NB4 (cell line): ENCODE data around the gene FILIP1L.

Source experiments
- DNase-seq: peaks from one replicate; pipeline ENCODE4 v3.0.0; 2010; ENCODE audit warnings: low read depth
- H3K4me3 ChIP-seq: one replicate; pipeline ENCODE4 v1.5.1; 2011; ENCODE audit warnings: mild to moderate bottlenecking, low read depth, low read length, moderate library complexity
- CTCF ChIP-seq: IDR thresholded peaks from one replicate; pipeline ENCODE4 v1.5.1; 2012; ENCODE audit warnings: low read depth, low read length
- MAX ChIP-seq: IDR thresholded peaks from 2 replicates; pipeline ENCODE4 v1.6.1; 2011; ENCODE audit warnings: low read depth, low read length
- MYC ChIP-seq: IDR thresholded peaks from 2 replicates; pipeline ENCODE4 v1.6.1; 2011; ENCODE audit warnings: low read depth, low read length
- POLR2A ChIP-seq: IDR thresholded peaks from 2 replicates; pipeline ENCODE4 v1.6.1; 2011; ENCODE audit warnings: mild to moderate bottlenecking; ENCODE audit not compliant: insufficient read length; ENCODE audit errors: extremely low read depth

The FILIP1L gene

GRCh38 chr3:99920481-99921376 lies 193.6 kb downstream of the FILIP1L start:
- DNase-seq, result peak; percentile 54

GRCh38 chr3:99919694-99920093 lies 194.6 kb downstream of the FILIP1L start:
- TF ChIP-seq CTCF, result no peak
- TF ChIP-seq MAX, result no peak
- no peak for TF ChIP-seq MYC
- no peak for TF ChIP-seq POLR2A
- no peak overlapping the region for H3K4me3 ChIP-seq
- DNase-seq, result no peak

More at GRCh38 chr3:99920481-99921376, 193.6 kb downstream of the FILIP1L start:
- TF ChIP-seq MAX (no peak), POLR2A (no peak), CTCF (no peak), MYC (no peak)
- H3K4me3 ChIP-seq, result no peak overlapping the region

- H3K4me3 ChIP-seq, result no peak overlapping the region
- TF ChIP-seq POLR2A, result no peak
- no peak for TF ChIP-seq MAX
- no peak for TF ChIP-seq CTCF
- no peak for TF ChIP-seq MYC
- DNase-seq, result no peak
These were observed 195.6 kb downstream of the FILIP1L start for GRCh38 chr3:99918715-99919114.

GRCh38 chr3:99915906-99916432 lies 198.3 kb downstream of the FILIP1L start:
- H3K4me3 ChIP-seq, result no peak overlapping the region
- TF ChIP-seq POLR2A (no peak), MAX (no peak), CTCF (no peak), MYC (no peak)
- no peak for DNase-seq

- H3K4me3 ChIP-seq, result no peak overlapping the region
These were observed 202.9 kb downstream of the FILIP1L start for GRCh38 chr3:99911433-99911832.

More at GRCh38 chr3:99911433-99911832, 202.9 kb downstream of the FILIP1L start:
- TF ChIP-seq CTCF (no peak), MYC (no peak), MAX (no peak), POLR2A (no peak)
- DNase-seq, result no peak
